Glutamatergic neuron (in vitro differentiated cells): ENCODE measurements around the gene SSNA1. TPM values are rescaled to one million over a fixed set of nuclear protein-coding genes. Genes with fewer than 3 reads are reported as not detected.

Experiments
- DNase-seq: peaks from one replicate; pipeline ENCODE4 v3.0.0; 2022
- H3K27ac Mint-ChIP-seq: one replicate; pipeline ENCODE4 v1.8.0; 2020; ENCODE audit warnings: mild to moderate bottlenecking, mixed read lengths, inconsistent platforms; ENCODE audit not compliant: unreplicated experiment
- H3K27me3 Mint-ChIP-seq: one replicate; pipeline ENCODE4 v1.8.0; 2020; ENCODE audit warnings: mild to moderate bottlenecking, moderate library complexity, mixed read lengths, inconsistent platforms; ENCODE audit not compliant: unreplicated experiment
- H3K36me3 Mint-ChIP-seq: one replicate; pipeline ENCODE4 v1.8.0; 2020; ENCODE audit warnings: mild to moderate bottlenecking, mixed read lengths, inconsistent platforms; ENCODE audit not compliant: unreplicated experiment
- H3K4me1 Mint-ChIP-seq: one replicate; pipeline ENCODE4 v1.8.0; 2020; ENCODE audit warnings: mild to moderate bottlenecking, low read depth, mixed read lengths, inconsistent platforms; ENCODE audit not compliant: unreplicated experiment
- H3K4me3 Mint-ChIP-seq: one replicate; pipeline ENCODE4 v1.8.0; 2020; ENCODE audit warnings: mild to moderate bottlenecking, mixed read lengths, inconsistent platforms; ENCODE audit not compliant: unreplicated experiment
- H3K9me3 Mint-ChIP-seq: one replicate; pipeline ENCODE4 v1.8.0; 2020; ENCODE audit warnings: mild to moderate bottlenecking, moderate library complexity, mixed read lengths, inconsistent platforms; ENCODE audit not compliant: unreplicated experiment
- total RNA-seq: library from RNA; stranded (reverse); fragmentation: NEBNext Ultra II Directional; extraction: Animal tissue kit (Norgen Biotek cat#: 25700); gene quantifications from one replicate; pipeline ENCODE4 v1.2.1, GENCODE V29; 2021; ENCODE audit not compliant: unreplicated experiment
- TF ChIP-seq, protein P1 (sequence below): fragments of 200-600 bp; sonication (generic); IDR thresholded peaks from one replicate; pipeline ENCODE4 v1.5.0; 2021; ENCODE audit not compliant: partially characterized antibody, unreplicated experiment

Gene SSNA1
- total RNA-seq, 1 donor from 2014 or later, result 37.3 TPM

- H3K36me3 Mint-ChIP-seq, result no peaks in the 10 kb centered on the region
Measured at GRCh38 chr9:137198902-137199283, 10.4 kb downstream of the SSNA1 start.

GRCh38 chr9:137199411-137200121 is 11.1 kb downstream of the SSNA1 start:
- H3K9me3 Mint-ChIP-seq, result peaks cover 3% of the 10 kb centered on the region
- no peak overlapping the region for H3K27ac Mint-ChIP-seq
- H3K36me3 Mint-ChIP-seq, result no peaks in the 10 kb centered on the region
- TF ChIP-seq, protein P1, sequence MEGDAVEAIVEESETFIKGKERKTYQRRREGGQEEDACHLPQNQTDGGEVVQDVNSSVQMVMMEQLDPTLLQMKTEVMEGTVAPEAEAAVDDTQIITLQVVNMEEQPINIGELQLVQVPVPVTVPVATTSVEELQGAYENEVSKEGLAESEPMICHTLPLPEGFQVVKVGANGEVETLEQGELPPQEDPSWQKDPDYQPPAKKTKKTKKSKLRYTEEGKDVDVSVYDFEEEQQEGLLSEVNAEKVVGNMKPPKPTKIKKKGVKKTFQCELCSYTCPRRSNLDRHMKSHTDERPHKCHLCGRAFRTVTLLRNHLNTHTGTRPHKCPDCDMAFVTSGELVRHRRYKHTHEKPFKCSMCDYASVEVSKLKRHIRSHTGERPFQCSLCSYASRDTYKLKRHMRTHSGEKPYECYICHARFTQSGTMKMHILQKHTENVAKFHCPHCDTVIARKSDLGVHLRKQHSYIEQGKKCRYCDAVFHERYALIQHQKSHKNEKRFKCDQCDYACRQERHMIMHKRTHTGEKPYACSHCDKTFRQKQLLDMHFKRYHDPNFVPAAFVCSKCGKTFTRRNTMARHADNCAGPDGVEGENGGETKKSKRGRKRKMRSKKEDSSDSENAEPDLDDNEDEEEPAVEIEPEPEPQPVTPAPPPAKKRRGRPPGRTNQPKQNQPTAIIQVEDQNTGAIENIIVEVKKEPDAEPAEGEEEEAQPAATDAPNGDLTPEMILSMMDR, result no peak
- peak; percentile 39 for DNase-seq
- peaks cover 7% of the 10 kb centered on the region for H3K4me1 Mint-ChIP-seq
- peak overlapping the region; percentile 81 for H3K4me3 Mint-ChIP-seq
- peaks cover 5% of the 10 kb centered on the region for H3K27me3 Mint-ChIP-seq

More at GRCh38 chr9:137198902-137199283, 10.4 kb downstream of the SSNA1 start:
- Mint-ChIP-seq H3K4me1 (peaks cover 4% of the 10 kb centered on the region), H3K27ac (no peak overlapping the region), H3K9me3 (peaks cover 3% of the 10 kb centered on the region), H3K27me3 (peaks cover 5% of the 10 kb centered on the region), H3K4me3 (no peak overlapping the region)
- no peak for DNase-seq
- TF ChIP-seq, protein P1, result no peak

DNA sequence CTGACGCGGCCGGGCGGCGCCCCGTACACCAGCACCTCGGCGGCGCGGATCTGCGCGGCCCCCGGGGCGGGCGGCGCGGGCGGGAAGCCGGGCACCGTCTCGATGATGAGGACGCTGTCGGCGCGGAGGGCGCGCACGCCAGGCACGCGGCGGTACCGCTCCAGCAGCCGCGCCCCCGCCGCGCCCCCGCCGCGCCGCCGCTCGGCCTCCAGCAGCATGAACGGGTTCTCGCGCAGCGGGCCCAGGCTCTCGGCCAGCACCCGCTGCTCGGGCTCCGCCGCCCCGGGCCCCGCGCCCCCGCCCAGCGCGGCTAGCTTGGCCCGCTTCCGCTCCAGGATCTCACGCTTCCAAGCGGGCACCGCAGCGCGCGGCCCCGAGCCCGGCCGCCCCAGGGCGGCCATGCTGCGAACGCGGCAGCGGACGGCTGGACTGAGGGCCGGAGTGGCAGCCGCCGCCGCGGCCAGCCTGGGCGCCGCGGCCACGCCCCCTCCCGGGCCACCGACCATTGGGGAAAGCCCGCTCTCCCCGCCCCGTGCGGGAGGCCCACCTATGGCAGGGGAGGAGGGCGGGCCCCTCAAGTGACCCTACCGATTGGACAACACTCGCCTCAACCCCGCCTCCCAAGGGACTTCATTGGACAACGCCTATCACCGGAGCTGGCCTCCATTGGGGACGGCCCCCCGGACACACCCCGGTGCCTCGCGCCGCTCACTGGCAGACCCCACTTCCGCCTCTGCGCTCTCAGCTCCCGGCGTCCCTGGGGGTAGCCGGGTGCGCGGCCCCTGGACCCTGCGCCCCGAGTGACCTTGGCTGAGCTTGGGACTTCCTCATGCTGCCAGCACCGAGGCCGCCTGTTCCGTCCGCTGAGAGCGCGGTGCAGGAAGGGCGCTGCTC is 12.1 kb downstream of the SSNA1 start, which contains the start of gene TPRN:
TSS of gene TPRN (minus strand) at position 431 of the 894 bp plus-strand sequence. CDS start at position 401, 30 bp downstream.
- TF ChIP-seq, protein P1, result no peak
- H3K27me3 Mint-ChIP-seq, result peaks cover 5% of the 10 kb centered on the region
- peaks cover 4% of the 10 kb centered on the region for H3K9me3 Mint-ChIP-seq
- H3K4me3 Mint-ChIP-seq, result peak within 1 kb of the TSS; percentile 86
- peak within 1 kb of the TSS; percentile 82 for H3K27ac Mint-ChIP-seq
- DNase-seq, result peak; percentile 99
- H3K4me1 Mint-ChIP-seq, result peaks cover 7% of the 10 kb centered on the region
- no peaks in the 10 kb centered on the region for H3K36me3 Mint-ChIP-seq

- no peaks in the 10 kb centered on the region for H3K36me3 Mint-ChIP-seq
- no peak for DNase-seq
- peak overlapping the region; percentile 86 for H3K4me3 Mint-ChIP-seq
- peaks cover 5% of the 10 kb centered on the region for H3K9me3 Mint-ChIP-seq
- peak overlapping the region; percentile 82 for H3K27ac Mint-ChIP-seq
- H3K4me1 Mint-ChIP-seq, result peaks cover 8% of the 10 kb centered on the region
- TF ChIP-seq, protein P1, result no peak
- H3K27me3 Mint-ChIP-seq, result peaks cover 5% of the 10 kb centered on the region
Measured at GRCh38 chr9:137201205-137201868, 12.9 kb downstream of the SSNA1 start.
